Body of pancreas (tissue), 4 donors: ENCODE measurements around the gene ACCS. TPM values are rescaled to one million over a fixed set of nuclear protein-coding genes. Genes with fewer than 3 reads are reported as not detected.

ENCODE experiments used
- ATAC-seq: fragments of 150-250 bp; one replicate; pipeline ENCODE4 v1.9.1; 2016
- DNase-seq, 4 donors: peaks; one replicate each; pipeline ENCODE4 v3.0.0-alpha.2; 2019
- H3K27ac ChIP-seq, 4 donors: fragments of 200-600 bp; sonication (generic); 1 replicate in 3 of 4; 2 replicates in 1 of 4; pipeline versions ENCODE4 v1.5.1 to v1.6.1; 2016 to 2019; ENCODE audit warnings: mild to moderate bottlenecking in 1 of 4, mixed read lengths in 1 of 4, moderate library complexity in 1 of 4
- H3K27me3 ChIP-seq, 2 donors: fragments of 200-600 bp; sonication (generic); one replicate each; pipeline ENCODE4 v1.6.0; 2016; ENCODE audit warnings: mild to moderate bottlenecking in 1 of 2
- H3K36me3 ChIP-seq, 2 donors: fragments of 200-600 bp; sonication (generic); replicated peaks in 1 of 2; 2 replicates each; pipeline ENCODE4 v1.5.1; 2016; ENCODE audit warnings: low read depth in 2 of 2; ENCODE audit not compliant: insufficient read depth in 1 of 2
- H3K4me1 ChIP-seq: fragments of 200-600 bp; sonication (generic); one replicate; pipeline ENCODE4 v1.6.0; 2016
- H3K4me3 ChIP-seq, 2 donors: fragments of 200-600 bp; sonication (generic); 1 replicate in 1 of 2; 2 replicates in 1 of 2; pipeline ENCODE4 v1.5.1; 2016 to 2019
- H3K9me3 ChIP-seq, 3 donors: fragments of 200-600 bp; sonication (generic); 1 replicate in 2 of 3; 2 replicates in 1 of 3; pipeline ENCODE4 v1.5.1; 2016
- POLR2A ChIP-seq, 3 donors: fragments of 450-650 bp; IDR thresholded peaks; one replicate each; pipeline ENCODE4 v1.6.1; 2016; ENCODE audit warnings: antibody characterized with exemption in 3 of 3, mild to moderate bottlenecking in 2 of 3
- WGBS, 2 donors: methylation state at CpG; one replicate each; pipeline ENCODE4 v1.1.5; 2017; 5-methylcytosine and 5-hydroxymethylcytosine counted together
- intact Hi-C: fragments of 100-400 bp; cut with DNase I; formaldehyde crosslinking; loops from one replicate; pipeline ENCODE4 v1.15.1; 2023
- total RNA-seq, 2 donors: library from RNA; depleted of rRNA; stranded (reverse); fragments of >200 nt; gene quantifications; one replicate each; pipeline ENCODE4 v1.1.0, GENCODE V29; 2016
- TF ChIP-seq, protein P1 (sequence below), 7 experiments: fragments of 450-650 bp in 4 of 7; fragments of 200-600 bp in 3 of 7; sonication (generic) in 3 of 7; IDR thresholded peaks; one replicate each; pipeline ENCODE4 v1.5.1; 2016 to 2019; ENCODE audit warnings: antibody characterized with exemption in 7 of 7

The ACCS gene
- total RNA-seq, 2 donors from 2014 or later: 14.3 to 64.9 TPM

DNA sequence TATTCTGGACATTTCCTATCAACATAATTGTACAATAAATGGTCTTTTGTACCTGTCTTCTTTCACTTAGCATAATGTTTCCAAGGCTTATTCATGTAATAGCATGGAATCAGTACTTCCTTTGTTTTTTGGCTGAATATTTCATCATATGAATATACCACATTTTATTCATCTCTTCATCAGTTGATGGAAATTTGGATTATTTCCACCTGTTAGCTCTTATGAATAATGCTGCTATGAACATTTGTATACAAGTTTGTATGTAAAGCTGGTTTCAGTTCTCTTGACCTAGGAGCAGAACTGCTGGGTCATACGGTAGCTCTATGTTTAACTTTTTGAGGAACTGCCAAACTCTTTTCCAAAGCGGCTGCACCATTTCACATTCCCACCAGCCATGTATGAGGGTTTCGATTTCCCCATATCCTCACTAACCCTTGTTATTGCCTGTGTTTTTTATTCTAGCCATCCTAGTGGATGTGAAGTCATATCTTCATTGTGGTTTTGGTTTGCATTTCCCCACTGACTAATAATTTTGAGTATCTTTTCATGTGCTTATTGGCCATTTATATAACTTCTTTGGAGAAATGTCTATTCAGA is 50.3 kb downstream of the ACCS start:
- Histone ChIP-seq H3K4me3 (no peak overlapping the region), H3K27me3 (no peaks in the 10 kb centered on the region), H3K36me3 (peaks cover 0 to 19% of the 10 kb centered on the region in 2 donors), H3K9me3 (no peaks in the 10 kb centered on the region), H3K4me1 (no peaks in the 10 kb centered on the region), H3K27ac (no peak overlapping the region)
- intact Hi-C loops: loop anchor here (10.0 kb wide), 1 partner anchor 418 kb away; no protein-coding TSS in a partner anchor
- ATAC-seq (no peak), DNase-seq (peak in 1 of 4 donors; percentile 5)
- WGBS, 2 donors: 71 to 88% methylated on average over 3 of the region's 3 CpGs
- TF ChIP-seq POLR2A (IDR thresholded peaks at IDR 0.05): no peak
- TF ChIP-seq, protein P1, sequence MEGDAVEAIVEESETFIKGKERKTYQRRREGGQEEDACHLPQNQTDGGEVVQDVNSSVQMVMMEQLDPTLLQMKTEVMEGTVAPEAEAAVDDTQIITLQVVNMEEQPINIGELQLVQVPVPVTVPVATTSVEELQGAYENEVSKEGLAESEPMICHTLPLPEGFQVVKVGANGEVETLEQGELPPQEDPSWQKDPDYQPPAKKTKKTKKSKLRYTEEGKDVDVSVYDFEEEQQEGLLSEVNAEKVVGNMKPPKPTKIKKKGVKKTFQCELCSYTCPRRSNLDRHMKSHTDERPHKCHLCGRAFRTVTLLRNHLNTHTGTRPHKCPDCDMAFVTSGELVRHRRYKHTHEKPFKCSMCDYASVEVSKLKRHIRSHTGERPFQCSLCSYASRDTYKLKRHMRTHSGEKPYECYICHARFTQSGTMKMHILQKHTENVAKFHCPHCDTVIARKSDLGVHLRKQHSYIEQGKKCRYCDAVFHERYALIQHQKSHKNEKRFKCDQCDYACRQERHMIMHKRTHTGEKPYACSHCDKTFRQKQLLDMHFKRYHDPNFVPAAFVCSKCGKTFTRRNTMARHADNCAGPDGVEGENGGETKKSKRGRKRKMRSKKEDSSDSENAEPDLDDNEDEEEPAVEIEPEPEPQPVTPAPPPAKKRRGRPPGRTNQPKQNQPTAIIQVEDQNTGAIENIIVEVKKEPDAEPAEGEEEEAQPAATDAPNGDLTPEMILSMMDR (IDR thresholded peaks at IDR 0.05): no peak

DNA sequence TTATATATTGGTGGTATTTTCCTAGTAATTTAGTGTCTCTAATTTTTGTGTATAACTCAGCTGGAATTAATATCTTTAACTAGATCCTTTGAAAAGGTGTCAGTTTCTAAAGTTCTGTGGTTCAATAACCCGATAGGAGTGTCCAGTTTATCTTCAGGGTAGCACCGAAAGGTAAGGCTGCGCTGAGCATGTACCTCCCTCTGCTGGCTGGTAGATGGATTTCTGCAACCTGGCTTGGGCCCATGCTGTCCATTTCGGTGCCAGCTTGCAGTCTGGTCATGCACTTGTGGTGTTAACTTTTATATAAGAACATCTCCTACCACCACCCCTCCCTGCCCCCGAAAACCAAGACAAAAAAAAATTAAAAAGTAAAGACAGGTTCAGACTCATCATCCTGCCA is 54.1 kb downstream of the ACCS start:
- 81 to 83% methylated on average over 5 of the region's 5 CpGs for WGBS, 2 donors
- Histone ChIP-seq H3K36me3 (peaks cover 0 to 12% of the 10 kb centered on the region in 2 donors), H3K4me3 (no peak overlapping the region), H3K4me1 (no peaks in the 10 kb centered on the region), H3K27ac (no peak overlapping the region), H3K27me3 (no peaks in the 10 kb centered on the region), H3K9me3 (no peaks in the 10 kb centered on the region)
- DNase-seq: peak in 2 of 4 donors; percentile 14 to 17
- TF ChIP-seq, protein P1 (IDR thresholded peaks at IDR 0.05): peak in 1 of 7 experiments; percentile 2
- no peak for TF ChIP-seq POLR2A (IDR thresholded peaks at IDR 0.05)
- intact Hi-C loops: no loop called here
- ATAC-seq: no peak

DNA sequence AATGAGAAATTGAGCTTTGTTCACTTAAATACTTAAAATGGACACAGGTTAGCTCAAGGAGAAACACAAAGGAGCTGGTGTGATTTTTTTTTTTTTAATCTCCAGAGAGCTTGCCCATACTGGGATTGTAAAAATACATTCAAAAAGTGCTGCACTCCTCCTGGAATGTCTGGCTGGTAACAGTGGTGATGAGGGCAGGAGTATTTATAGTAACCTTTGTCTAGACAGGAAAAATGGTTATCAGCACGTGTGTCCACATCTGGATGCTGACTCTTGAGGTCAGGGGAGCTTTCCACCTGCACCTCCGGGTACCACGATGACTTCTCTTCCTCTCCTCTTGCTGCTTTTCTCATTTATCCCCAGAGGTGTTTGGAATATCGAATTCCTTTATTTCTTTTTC is 59.5 kb downstream of the ACCS start:
- no peak for ATAC-seq

DNA sequence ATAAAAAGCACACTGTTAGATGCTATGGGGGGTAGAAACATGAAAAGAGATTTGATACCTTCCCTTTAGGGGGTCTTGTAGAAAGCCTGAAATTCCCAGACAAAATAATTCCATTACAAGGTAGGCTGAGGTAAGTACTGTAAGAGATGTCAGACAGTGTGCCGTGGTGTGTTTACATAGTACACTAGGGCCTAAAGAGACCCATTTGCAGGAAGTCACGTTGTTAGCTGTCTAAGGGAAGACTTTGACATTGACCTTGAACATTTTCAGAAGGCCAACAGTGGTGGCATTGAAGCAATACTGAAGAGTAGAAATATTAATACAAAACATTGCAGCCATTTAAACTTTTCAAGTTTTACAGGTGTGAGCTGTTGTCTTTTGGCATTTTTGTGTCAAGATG is 60.2 kb downstream of the ACCS start:
- no peak overlapping the region for H3K27ac ChIP-seq
- intact Hi-C loops: no loop called here
- H3K9me3 ChIP-seq: no peaks in the 10 kb centered on the region
- WGBS, 2 donors: 80% methylated on average over 2 of the region's 2 CpGs
- ATAC-seq: no peak
- H3K36me3 ChIP-seq: peaks cover 0 to 16% of the 10 kb centered on the region in 2 donors
- no peak for TF ChIP-seq POLR2A (IDR thresholded peaks at IDR 0.05)
- TF ChIP-seq, protein P1 (IDR thresholded peaks at IDR 0.05): no peak
- no peaks in the 10 kb centered on the region for H3K4me1 ChIP-seq
- DNase-seq: no peak
- H3K4me3 ChIP-seq: no peak overlapping the region
- no peaks in the 10 kb centered on the region for H3K27me3 ChIP-seq

More for the DNA sequence above, 59.5 kb downstream of the ACCS start:
- peaks cover 0 to 15% of the 10 kb centered on the region in 2 donors for H3K36me3 ChIP-seq
- DNase-seq: no peak
- TF ChIP-seq, protein P1 (IDR thresholded peaks at IDR 0.05): no peak
- TF ChIP-seq POLR2A (IDR thresholded peaks at IDR 0.05): no peak
- H3K27ac ChIP-seq: no peak overlapping the region
- H3K4me1 ChIP-seq: no peaks in the 10 kb centered on the region
- WGBS, 2 donors: 85 to 88% methylated on average over 4 of the region's 4 CpGs
- no peak overlapping the region for H3K4me3 ChIP-seq
- H3K27me3 ChIP-seq: no peaks in the 10 kb centered on the region
- intact Hi-C loops: no loop called here
- no peaks in the 10 kb centered on the region for H3K9me3 ChIP-seq

DNA sequence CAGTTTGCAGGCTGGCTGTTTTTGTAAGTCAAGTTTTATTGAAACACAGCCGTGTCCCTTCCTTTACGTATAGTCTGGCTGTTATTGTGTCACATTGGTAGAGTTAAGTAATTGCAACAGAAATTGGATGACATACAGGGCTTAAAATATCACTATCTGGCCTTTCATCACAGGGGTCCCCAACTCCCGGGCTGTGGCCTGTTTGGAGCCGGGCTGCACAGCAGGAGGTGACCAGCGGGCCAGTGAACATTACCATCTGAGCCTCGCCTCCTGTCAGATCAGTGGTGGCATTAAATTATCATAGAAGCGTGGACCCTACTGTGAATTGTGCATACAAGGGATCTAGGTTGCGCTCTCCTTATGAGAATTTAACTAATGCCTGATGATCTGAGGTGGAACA is 61.1 kb downstream of the ACCS start:
- peaks cover 0 to 16% of the 10 kb centered on the region in 2 donors for H3K36me3 ChIP-seq
- 89 to 96% methylated on average over 8 of the region's 8 CpGs for WGBS, 2 donors

More for the DNA sequence above, 61.1 kb downstream of the ACCS start:
- no peak for TF ChIP-seq POLR2A (IDR thresholded peaks at IDR 0.05)
- TF ChIP-seq, protein P1 (IDR thresholded peaks at IDR 0.05): no peak
- H3K27ac ChIP-seq: no peak overlapping the region
- intact Hi-C loops: no loop called here
- no peak for DNase-seq
- ATAC-seq: no peak
- no peaks in the 10 kb centered on the region for H3K4me1 ChIP-seq
- no peaks in the 10 kb centered on the region for H3K9me3 ChIP-seq
- no peak overlapping the region for H3K4me3 ChIP-seq
- H3K27me3 ChIP-seq: no peaks in the 10 kb centered on the region
